Vagina (tissue), 2 donors: Measurements from ENCODE around the gene PDE11A. TPM values are rescaled to one million over a fixed set of nuclear protein-coding genes. Genes with fewer than 3 reads are reported as not detected.
"Not testable (repeated sequence)": the region's sequence is repeated elsewhere in the genome, so short reads cannot be mapped to it uniquely, and the experiment has no call there.

Experiments used
- DNase-seq, 2 donors: peaks; one replicate each; pipeline ENCODE4 v3.0.0-alpha.2; 2017; ENCODE audit errors: extremely low spot score in 2 of 2
- H3K27ac ChIP-seq: fragments of 200-600 bp; sonication (generic); one replicate; pipeline ENCODE4 v1.5.1; 2019
- H3K27me3 ChIP-seq: fragments of 200-600 bp; sonication (generic); one replicate; pipeline ENCODE4 v1.5.1; 2019
- H3K36me3 ChIP-seq, 2 donors: fragments of 200-600 bp; sonication (generic); one replicate each; pipeline ENCODE4 v1.5.1; 2017 to 2019
- H3K4me1 ChIP-seq: fragments of 200-600 bp; sonication (generic); one replicate; pipeline ENCODE4 v1.5.1; 2019
- H3K4me3 ChIP-seq, 2 donors: fragments of 200-600 bp; sonication (generic); 1 replicate in 1 of 2; 2 replicates in 1 of 2; pipeline ENCODE4 v1.5.1; 2016 to 2019
- H3K9me3 ChIP-seq: fragments of 200-600 bp; sonication (generic); one replicate; pipeline ENCODE4 v1.5.1; 2019
- CTCF ChIP-seq, 3 experiments: fragments of 450-650 bp in 2 of 3; fragments of 200-600 bp in 1 of 3; sonication (generic) in 1 of 3; IDR thresholded peaks; one replicate each; pipeline ENCODE4 v1.5.1; 2017 to 2019; ENCODE audit warnings: antibody characterized with exemption in 3 of 3, mild to moderate bottlenecking in 2 of 3, moderate library complexity in 2 of 3
- POLR2A ChIP-seq, 2 donors: fragments of 450-650 bp; IDR thresholded peaks; one replicate each; pipeline ENCODE4 v1.6.1; 2017; ENCODE audit warnings: antibody characterized with exemption in 2 of 2, mild to moderate bottlenecking in 2 of 2, moderate library complexity in 2 of 2
- POLR2AphosphoS5 ChIP-seq, 2 donors: sonication (generic); formaldehyde crosslinking; IDR thresholded peaks; one replicate each; pipeline ENCODE4 v1.9.0; 2017; ENCODE audit warnings: antibody characterized with exemption in 2 of 2, mild to moderate bottlenecking in 2 of 2, low read depth in 1 of 2; ENCODE audit not compliant: insufficient read depth in 1 of 2
- intact Hi-C: fragments of 100-400 bp; cut with DNase I; formaldehyde crosslinking; loops from one replicate; pipeline ENCODE4 v1.15.1; 2023
- total RNA-seq: library from RNA; depleted of rRNA; stranded (reverse); fragments of >200 nt; gene quantifications from one replicate; pipeline ENCODE4 v1.2.3, GENCODE V29; 2016

The PDE11A gene
- total RNA-seq, 1 donor from 2014 or later, result 0.25 TPM

- intact Hi-C loops, result no loop called here
- TF ChIP-seq POLR2A (IDR thresholded peaks at IDR 0.05) (no peak), CTCF (IDR thresholded peaks at IDR 0.05) (no peak), POLR2AphosphoS5 (IDR thresholded peaks at IDR 0.05; ENCODE audit: insufficient read depth in 1 of 2, low read depth in 1 of 2) (no peak)
- H3K9me3 ChIP-seq, result no peaks in the 10 kb centered on the region
- no peak overlapping the region for H3K27ac ChIP-seq
- no peak overlapping the region for H3K4me3 ChIP-seq
- DNase-seq, result no peak
- H3K36me3 ChIP-seq, result no peaks in the 10 kb centered on the region
- H3K27me3 ChIP-seq, result no peaks in the 10 kb centered on the region
- no peaks in the 10 kb centered on the region for H3K4me1 ChIP-seq
These were observed 100.5 kb downstream of the PDE11A start for GRCh38 chr2:177972123-177972522.

GRCh38 chr2:177970670-177971454 lies 101.7 kb downstream of the PDE11A start:
- H3K27me3 ChIP-seq, result no peaks in the 10 kb centered on the region
- intact Hi-C loops, result no loop called here
- no peaks in the 10 kb centered on the region for H3K9me3 ChIP-seq
- H3K4me3 ChIP-seq, result no peak overlapping the region
- H3K27ac ChIP-seq, result no peak overlapping the region
- H3K36me3 ChIP-seq, result no peaks in the 10 kb centered on the region
- TF ChIP-seq CTCF (IDR thresholded peaks at IDR 0.05) (no peak), POLR2AphosphoS5 (IDR thresholded peaks at IDR 0.05; ENCODE audit: insufficient read depth in 1 of 2, low read depth in 1 of 2) (no peak), POLR2A (IDR thresholded peaks at IDR 0.05) (no peak)
- DNase-seq, result no peak
- no peaks in the 10 kb centered on the region for H3K4me1 ChIP-seq

- intact Hi-C loops, result no loop called here
- H3K4me3 ChIP-seq, result no peak overlapping the region
- H3K9me3 ChIP-seq, result no peaks in the 10 kb centered on the region
- H3K27me3 ChIP-seq, result no peaks in the 10 kb centered on the region
- no peak overlapping the region for H3K27ac ChIP-seq
- H3K36me3 ChIP-seq, result no peaks in the 10 kb centered on the region
- no peak for DNase-seq
- TF ChIP-seq POLR2A (IDR thresholded peaks at IDR 0.05) (no peak), POLR2AphosphoS5 (IDR thresholded peaks at IDR 0.05; ENCODE audit: insufficient read depth in 1 of 2, low read depth in 1 of 2) (no peak), CTCF (IDR thresholded peaks at IDR 0.05) (no peak)
- H3K4me1 ChIP-seq, result no peaks in the 10 kb centered on the region
These were observed 107.7 kb downstream of the PDE11A start for GRCh38 chr2:177964892-177965291.

- no peak overlapping the region for H3K27ac ChIP-seq
- H3K36me3 ChIP-seq, result no peaks in the 10 kb centered on the region
- TF ChIP-seq POLR2AphosphoS5 (IDR thresholded peaks at IDR 0.05; ENCODE audit: insufficient read depth in 1 of 2, low read depth in 1 of 2), result no peak
- TF ChIP-seq POLR2A (IDR thresholded peaks at IDR 0.05), result no peak
- no peak for TF ChIP-seq CTCF (IDR thresholded peaks at IDR 0.05)
- no peaks in the 10 kb centered on the region for H3K9me3 ChIP-seq
- H3K4me1 ChIP-seq, result no peaks in the 10 kb centered on the region
- H3K27me3 ChIP-seq, result no peaks in the 10 kb centered on the region
- intact Hi-C loops, result no loop called here
- no peak overlapping the region for H3K4me3 ChIP-seq
- DNase-seq, result no peak
These were observed 120.4 kb downstream of the PDE11A start for GRCh38 chr2:177952151-177952550.

GRCh38 chr2:177947598-177947997 lies 125.0 kb downstream of the PDE11A start:
- H3K4me1 ChIP-seq, H3K9me3 ChIP-seq, DNase-seq, H3K36me3 ChIP-seq, H3K4me3 ChIP-seq, intact Hi-C loops, H3K27me3 ChIP-seq, H3K27ac ChIP-seq: not testable (repeated sequence)

- DNase-seq, H3K4me1 ChIP-seq, intact Hi-C loops: not testable (repeated sequence)
These were observed 128.0 kb downstream of the PDE11A start for GRCh38 chr2:177944530-177944929.

More at GRCh38 chr2:177944530-177944929, 128.0 kb downstream of the PDE11A start:
- not testable (repeated sequence) for H3K27ac ChIP-seq, H3K4me3 ChIP-seq, H3K27me3 ChIP-seq, H3K9me3 ChIP-seq, H3K36me3 ChIP-seq
